ENCODE data around the gene TSC22D1.

DNA sequence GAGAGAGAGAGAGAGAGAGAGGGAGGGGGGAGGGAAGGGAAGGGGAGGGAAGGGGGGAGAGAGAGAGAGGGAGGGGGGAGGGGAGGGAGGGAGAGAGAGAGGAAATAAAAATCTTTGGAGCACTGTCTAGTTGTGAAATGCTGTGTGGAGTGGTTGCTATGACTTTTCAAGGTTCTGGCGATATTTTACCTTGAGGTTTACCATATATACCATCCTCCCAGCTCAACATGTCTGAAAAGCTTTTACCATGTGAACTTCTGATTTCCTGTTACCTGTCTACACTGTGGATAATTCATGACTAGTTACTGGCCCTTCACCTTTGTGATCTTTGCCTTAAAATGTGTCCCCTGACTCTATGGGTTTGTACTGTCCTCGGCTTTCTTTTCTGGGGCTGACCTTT is 164.3 kb downstream of the TSC22D1 start:
- TF ChIP-seq POLR2AphosphoS5 (IDR thresholded peaks at IDR 0.05) (no peak), POLR2A (IDR thresholded peaks at IDR 0.05; ENCODE audit: low read depth) (no peak)
- TF ChIP-seq, protein P1, sequence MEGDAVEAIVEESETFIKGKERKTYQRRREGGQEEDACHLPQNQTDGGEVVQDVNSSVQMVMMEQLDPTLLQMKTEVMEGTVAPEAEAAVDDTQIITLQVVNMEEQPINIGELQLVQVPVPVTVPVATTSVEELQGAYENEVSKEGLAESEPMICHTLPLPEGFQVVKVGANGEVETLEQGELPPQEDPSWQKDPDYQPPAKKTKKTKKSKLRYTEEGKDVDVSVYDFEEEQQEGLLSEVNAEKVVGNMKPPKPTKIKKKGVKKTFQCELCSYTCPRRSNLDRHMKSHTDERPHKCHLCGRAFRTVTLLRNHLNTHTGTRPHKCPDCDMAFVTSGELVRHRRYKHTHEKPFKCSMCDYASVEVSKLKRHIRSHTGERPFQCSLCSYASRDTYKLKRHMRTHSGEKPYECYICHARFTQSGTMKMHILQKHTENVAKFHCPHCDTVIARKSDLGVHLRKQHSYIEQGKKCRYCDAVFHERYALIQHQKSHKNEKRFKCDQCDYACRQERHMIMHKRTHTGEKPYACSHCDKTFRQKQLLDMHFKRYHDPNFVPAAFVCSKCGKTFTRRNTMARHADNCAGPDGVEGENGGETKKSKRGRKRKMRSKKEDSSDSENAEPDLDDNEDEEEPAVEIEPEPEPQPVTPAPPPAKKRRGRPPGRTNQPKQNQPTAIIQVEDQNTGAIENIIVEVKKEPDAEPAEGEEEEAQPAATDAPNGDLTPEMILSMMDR (IDR thresholded peaks at IDR 0.05) = no peak
